Suppressor macrophage treated with lipopolysaccharide for 1 hour (primary cell): ENCODE data around the gene SAMD15.
A peak's percentile ranks its signal among the peaks of the same experiment; 100 is the strongest.
"Not testable (repeated sequence)": the region's sequence is repeated elsewhere in the genome, so short reads cannot be mapped to it uniquely, and the experiment has no call there.

Experiments
- DNase-seq, 3 donors: peaks; one replicate each; pipeline ENCODE4 v3.0.0-alpha.2; 2020 to 2022

SAMD15 gene

GRCh38 chr14:77376771-77377501 lies at the start of gene SAMD15, which contains the start of gene TMED8:
SAMD15 (plus strand) TSS chr14:77377379; CDS start chr14:77377419, 40 bp downstream.
TMED8 (minus strand) TSS chr14:77377094; CDS start chr14:77377053, 41 bp downstream.
- DNase-seq = peak; percentile 84 to 91 (median 90)

- no peak for DNase-seq
Observed at GRCh38 chr14:77329872-77330271, 47.3 kb upstream of the SAMD15 start.

GRCh38 chr14:77335576-77335975 lies 41.6 kb upstream of the SAMD15 start:
- no peak for DNase-seq

- not testable (repeated sequence) for DNase-seq
Observed at GRCh38 chr14:77337255-77337654, 39.9 kb upstream of the SAMD15 start.

- no peak for DNase-seq
Observed at GRCh38 chr14:77337880-77338279, 39.3 kb upstream of the SAMD15 start.

- no peak for DNase-seq
Observed at GRCh38 chr14:77338302-77338701, 38.9 kb upstream of the SAMD15 start.

- peak in 2 of 3 donors; percentile 26 to 37 for DNase-seq
Observed at GRCh38 chr14:77339407-77339806, 37.8 kb upstream of the SAMD15 start.

- no peak for DNase-seq
Observed at GRCh38 chr14:77340389-77340788, 36.8 kb upstream of the SAMD15 start.

GRCh38 chr14:77342726-77343397 lies 34.3 kb upstream of the SAMD15 start:
- DNase-seq = no peak

GRCh38 chr14:77343662-77344061 lies 33.5 kb upstream of the SAMD15 start:
- DNase-seq = no peak

- DNase-seq = peak in 1 of 3 donors; percentile 16
Observed at GRCh38 chr14:77344377-77344996, 32.7 kb upstream of the SAMD15 start.

- no peak for DNase-seq
Observed at GRCh38 chr14:77346495-77346894, 30.7 kb upstream of the SAMD15 start.

GRCh38 chr14:77347751-77348150 lies 29.4 kb upstream of the SAMD15 start:
- peak; percentile 62 to 90 (median 88) for DNase-seq

- DNase-seq = no peak
Observed at GRCh38 chr14:77353469-77354141, 23.6 kb upstream of the SAMD15 start.

GRCh38 chr14:77355811-77356210 lies 21.4 kb upstream of the SAMD15 start:
- DNase-seq = no peak

GRCh38 chr14:77356899-77357298 lies 20.3 kb upstream of the SAMD15 start:
- no peak for DNase-seq

GRCh38 chr14:77359626-77360025 lies 17.6 kb upstream of the SAMD15 start:
- DNase-seq = no peak

GRCh38 chr14:77364146-77364545 lies 13.0 kb upstream of the SAMD15 start:
- DNase-seq = no peak

- no peak for DNase-seq
Observed at GRCh38 chr14:77369285-77369684, 7.9 kb upstream of the SAMD15 start.

GRCh38 chr14:77372304-77372841 lies 4.8 kb upstream of the SAMD15 start:
- no peak for DNase-seq

GRCh38 chr14:77375164-77375950 lies 1.8 kb upstream of the SAMD15 start:
- peak; percentile 30 to 75 (median 69) for DNase-seq
